GM18505 (cell line): ENCODE data around the gene CYP39A1.

ENCODE experiments used
- ATAC-seq: cut with Tn5 transposase; IDR thresholded peaks from one replicate; pipeline ENCODE4 v1.9.1; 2021; ENCODE audit not compliant: unreplicated experiment
- POLR2A ChIP-seq: IDR thresholded peaks from 4 replicates; pipeline ENCODE4 v1.6.1; 2011; ENCODE audit warnings: borderline replicate concordance; ENCODE audit not compliant: insufficient read depth, insufficient read length; ENCODE audit errors: extremely low read depth

Gene CYP39A1, protein sequence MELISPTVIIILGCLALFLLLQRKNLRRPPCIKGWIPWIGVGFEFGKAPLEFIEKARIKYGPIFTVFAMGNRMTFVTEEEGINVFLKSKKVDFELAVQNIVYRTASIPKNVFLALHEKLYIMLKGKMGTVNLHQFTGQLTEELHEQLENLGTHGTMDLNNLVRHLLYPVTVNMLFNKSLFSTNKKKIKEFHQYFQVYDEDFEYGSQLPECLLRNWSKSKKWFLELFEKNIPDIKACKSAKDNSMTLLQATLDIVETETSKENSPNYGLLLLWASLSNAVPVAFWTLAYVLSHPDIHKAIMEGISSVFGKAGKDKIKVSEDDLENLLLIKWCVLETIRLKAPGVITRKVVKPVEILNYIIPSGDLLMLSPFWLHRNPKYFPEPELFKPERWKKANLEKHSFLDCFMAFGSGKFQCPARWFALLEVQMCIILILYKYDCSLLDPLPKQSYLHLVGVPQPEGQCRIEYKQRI

DNA sequence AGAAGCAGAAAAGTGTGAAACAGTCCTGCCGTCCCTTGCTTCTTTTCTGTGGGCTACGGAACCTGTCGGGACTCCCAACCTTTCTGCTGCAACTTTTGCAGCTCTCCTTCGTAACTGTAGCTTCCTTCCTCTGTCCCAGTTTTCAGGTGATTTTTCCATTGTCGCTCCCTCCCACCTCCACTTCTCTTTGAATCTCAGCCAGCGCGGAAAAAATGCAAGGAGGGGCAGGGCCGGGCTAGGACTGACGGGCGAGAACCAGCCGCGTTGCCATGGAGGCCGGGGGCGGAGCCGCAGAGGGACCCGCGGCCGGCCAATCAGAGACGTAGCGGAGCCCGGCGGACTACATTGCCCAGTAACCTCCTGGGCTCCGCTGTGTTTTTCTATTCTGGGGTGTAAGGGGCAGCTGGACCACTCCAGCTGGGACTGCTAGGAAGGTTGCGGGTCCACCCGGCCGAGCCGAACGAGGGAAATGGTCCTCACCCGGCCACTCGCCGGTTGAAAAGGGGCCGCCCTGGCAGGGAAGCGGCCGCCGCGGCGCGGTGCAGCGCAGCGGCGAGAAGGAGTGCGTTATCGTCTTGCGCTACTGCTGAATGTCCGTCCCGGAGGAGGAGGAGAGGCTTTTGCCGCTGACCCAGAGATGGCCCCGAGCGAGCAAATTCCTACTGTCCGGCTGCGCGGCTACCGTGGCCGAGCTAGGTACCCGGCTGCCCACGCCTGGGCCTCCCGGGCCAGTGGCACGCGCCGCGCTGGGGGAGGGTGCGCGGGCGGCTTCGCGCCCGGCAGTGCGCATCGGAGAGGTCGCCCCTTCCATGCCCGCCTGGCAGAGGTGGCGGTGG, at the start of gene CYP39A1, which contains the start of gene SLC25A27:
Gene CYP39A1 (minus strand): TSS at position 216 of the 836 bp plus-strand sequence. CDS start 236 bp downstream, outside the sequence.
Gene SLC25A27 (plus strand): TSS at position 373 of the 836 bp plus-strand sequence. CDS start 218 bp downstream, at position 591.
- no peak for TF ChIP-seq POLR2A
- ATAC-seq = peak; percentile 100

DNA sequence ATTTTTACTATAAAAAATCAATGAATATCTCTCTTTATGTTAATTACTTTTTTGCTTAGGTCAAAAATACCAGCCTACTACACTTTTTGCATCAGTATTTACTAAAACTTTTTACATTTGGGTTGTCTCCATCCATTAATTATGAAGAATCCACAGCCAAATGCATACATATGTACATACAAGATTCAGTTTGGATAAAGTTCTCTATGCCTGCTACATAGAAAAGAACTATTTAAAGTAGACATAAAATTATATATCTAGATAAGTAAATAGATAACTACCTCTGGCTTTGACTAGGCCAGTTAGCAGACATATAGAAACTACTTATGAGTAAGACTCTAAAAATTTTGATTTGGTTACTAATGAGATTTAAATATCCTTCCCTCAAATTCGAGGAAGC, 47.4 kb upstream of the CYP39A1 start:
- no peak for TF ChIP-seq POLR2A
- no peak for ATAC-seq

DNA sequence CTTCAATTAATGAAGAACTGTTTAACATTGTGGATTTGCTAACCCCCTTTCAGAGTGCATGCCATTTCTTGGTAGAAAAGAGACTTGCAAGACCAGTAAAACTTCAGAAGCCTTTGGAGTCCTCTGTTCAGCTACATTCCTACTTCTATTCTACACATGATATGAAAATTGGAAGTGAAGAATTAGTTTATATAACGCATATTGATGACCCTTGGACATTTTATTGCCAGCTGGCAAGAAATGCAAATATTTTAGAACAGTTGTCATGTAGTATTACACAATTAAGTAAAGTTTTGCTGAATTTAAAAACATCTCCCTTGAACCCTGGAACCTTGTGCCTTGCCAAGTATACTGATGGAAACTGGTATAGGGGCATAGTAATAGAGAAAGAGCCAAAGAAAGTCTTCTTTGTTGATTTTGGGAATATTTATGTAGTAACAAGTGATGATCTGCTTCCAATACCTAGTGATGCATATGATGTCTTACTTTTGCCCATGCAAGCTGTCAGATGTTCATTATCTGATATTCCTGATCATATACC, 38.4 kb upstream of the CYP39A1 start:
- ATAC-seq = no peak
- no peak for TF ChIP-seq POLR2A

DNA sequence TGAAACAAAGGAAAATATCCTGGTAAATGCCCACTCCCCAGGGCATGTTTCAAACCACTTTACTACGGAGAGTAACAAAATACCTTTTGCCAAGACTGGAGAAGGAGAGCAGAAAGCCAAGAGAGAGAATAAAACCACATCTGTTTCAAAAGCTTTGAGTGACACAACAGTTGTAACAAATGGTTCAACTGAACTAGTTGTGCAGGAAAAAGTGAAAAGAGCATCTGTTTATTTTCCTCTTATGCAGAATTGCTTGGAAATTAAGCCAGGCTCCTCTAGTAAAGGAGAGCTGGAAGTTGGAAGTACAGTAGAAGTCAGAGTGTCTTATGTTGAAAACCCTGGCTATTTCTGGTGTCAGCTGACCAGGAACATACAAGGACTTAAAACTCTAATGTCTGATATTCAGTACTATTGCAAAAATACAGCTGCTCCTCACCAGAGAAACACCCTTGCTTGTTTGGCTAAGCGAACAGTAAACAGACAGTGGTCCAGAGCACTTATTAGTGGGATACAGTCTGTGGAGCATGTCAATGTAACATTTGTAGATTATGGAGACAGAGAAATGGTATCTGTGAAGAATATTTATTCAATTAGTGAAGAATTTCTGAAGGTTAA, 37.6 kb upstream of the CYP39A1 start:
- ATAC-seq = no peak
- TF ChIP-seq POLR2A = no peak

DNA sequence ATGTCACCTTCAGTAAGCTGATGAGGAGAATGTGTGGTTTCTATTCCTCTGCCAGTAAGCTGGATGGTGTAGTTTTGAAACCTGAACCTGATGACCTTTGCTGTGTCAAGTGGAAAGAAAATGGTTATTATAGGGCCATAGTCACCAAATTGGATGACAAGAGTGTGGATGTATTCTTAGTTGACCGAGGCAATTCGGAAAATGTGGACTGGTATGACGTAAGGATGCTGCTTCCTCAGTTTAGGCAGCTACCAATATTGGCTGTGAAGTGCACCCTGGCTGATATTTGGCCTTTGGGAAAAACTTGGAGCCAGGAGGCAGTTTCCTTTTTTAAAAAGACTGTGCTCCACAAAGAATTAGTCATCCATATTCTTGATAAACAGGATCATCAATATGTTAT, 37.0 kb upstream of the CYP39A1 start:
- TF ChIP-seq POLR2A = no peak
- no peak for ATAC-seq

DNA sequence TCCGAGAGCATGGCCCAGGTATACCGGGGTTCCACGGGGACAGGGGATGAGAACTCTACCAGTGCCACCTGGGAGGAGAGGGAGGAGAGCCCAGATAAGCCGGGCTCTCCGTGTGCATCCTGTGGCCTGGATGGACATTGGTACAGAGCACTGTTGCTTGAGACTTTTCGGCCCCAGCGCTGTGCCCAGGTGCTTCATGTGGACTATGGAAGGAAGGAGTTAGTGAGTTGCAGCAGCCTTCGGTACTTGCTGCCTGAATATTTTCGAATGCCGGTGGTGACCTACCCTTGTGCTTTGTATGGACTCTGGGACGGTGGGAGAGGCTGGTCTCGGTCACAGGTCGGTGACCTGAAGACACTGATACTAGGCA, 36.3 kb upstream of the CYP39A1 start:
- no peak for ATAC-seq

DNA sequence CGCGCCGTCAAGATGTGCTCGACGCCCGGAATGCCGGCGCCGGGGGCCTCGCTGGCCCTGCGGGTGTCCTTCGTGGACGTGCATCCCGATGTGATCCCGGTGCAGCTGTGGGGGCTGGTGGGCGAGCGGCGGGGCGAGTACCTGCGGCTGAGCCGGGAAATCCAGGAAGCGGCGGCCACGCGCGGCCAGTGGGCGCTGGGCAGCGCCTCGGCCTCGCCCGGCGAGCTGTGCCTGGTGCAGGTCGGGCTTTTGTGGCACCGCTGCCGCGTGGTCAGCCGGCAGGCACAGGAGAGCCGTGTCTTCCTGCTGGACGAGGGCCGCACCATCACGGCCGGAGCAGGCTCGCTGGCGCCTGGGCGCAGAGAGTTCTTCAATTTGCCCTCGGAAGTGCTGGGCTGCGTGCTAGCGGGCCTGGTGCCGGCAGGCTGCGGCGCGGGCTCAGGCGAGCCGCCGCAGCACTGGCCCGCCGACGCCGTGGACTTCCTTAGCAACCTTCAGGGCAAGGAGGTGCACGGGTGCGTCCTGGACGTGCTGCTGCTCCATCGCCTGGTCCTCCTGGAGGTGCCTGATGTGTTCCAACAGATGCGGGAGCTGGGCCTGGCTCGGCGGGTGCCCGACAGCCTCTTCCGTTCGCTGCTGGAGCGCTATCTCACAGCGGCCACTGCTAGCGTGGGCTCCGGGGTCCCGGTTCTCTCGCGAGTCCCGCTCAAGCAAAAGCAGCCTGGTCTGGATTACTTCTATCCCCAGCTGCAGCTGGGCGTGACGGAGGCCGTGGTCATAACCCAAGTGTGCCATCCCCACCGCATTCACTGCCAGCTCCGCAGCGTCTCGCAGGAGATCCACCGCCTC, 35.7 kb upstream of the CYP39A1 start:
- no peak for ATAC-seq
- no peak for TF ChIP-seq POLR2A

More for the DNA sequence above, 36.3 kb upstream of the CYP39A1 start:
- TF ChIP-seq POLR2A = no peak

DNA sequence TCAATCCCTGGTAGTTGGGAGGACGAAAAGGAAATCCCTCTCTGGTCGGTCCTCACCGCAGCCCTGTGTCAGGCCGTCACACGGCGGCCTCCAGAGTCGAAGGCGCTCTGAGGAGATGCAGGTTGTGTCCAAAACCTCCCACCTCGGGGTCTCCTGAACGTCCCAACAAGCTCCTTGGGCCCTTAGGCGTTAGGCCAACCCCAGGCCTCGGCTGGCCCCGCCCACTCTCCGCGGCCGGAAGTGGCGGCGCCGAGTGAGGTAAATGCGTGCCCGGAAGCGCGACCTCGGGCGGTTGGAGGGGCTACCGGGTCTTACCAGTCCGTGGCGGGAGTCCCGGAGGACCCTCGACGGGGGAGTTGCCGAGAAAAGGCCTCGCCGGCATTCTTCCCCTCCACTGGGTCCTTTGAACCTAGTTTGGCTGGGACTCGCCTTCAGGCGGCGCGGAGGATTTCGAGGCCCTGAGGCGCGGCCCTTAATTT, 35.0 kb upstream of the CYP39A1 start, which contains the start of gene TDRD6:
Gene TDRD6 (plus strand): TSS at position 267 of the 479 bp plus-strand sequence. CDS start 244 bp downstream, outside the sequence.
- no peak for TF ChIP-seq POLR2A

DNA sequence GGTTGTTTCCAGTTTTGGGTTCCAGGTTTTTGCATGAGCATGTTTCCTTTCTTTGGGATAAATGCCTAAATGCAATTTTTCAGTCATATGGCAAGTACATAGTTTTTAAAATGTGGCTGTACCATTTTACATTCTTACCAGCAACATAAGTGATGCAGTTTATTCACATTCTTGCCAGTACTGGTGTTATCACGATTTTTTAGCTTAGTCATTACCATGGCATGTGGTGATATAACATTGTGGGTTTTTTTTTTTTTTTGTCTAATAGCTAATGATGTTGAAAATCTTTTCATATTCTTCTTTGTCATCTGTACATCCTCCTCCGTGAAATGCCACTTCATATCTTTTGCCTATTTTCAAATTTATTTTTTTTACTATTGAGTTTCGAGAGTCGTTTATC, 32.2 kb upstream of the CYP39A1 start:
- ATAC-seq = no peak
- no peak for TF ChIP-seq POLR2A

More for the DNA sequence above, 35.0 kb upstream of the CYP39A1 start, which contains the start of gene TDRD6:
- no peak for ATAC-seq

DNA sequence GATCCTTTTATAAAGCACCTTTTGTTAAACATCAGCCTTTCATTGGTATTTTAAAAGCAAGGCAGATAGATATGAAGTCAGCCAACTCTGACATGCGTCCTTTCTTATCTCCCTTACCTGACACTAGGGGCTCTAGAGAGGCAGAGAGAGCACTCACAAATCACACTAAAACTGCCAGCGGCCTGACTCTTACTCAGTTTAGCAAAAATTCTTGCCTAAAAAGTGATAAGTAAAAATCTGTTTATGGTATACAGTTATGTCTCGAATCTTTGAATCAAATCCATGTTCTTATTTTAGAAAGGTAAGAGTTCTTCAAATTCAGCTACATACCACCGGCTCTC, 24.7 kb upstream of the CYP39A1 start:
- TF ChIP-seq POLR2A = no peak

DNA sequence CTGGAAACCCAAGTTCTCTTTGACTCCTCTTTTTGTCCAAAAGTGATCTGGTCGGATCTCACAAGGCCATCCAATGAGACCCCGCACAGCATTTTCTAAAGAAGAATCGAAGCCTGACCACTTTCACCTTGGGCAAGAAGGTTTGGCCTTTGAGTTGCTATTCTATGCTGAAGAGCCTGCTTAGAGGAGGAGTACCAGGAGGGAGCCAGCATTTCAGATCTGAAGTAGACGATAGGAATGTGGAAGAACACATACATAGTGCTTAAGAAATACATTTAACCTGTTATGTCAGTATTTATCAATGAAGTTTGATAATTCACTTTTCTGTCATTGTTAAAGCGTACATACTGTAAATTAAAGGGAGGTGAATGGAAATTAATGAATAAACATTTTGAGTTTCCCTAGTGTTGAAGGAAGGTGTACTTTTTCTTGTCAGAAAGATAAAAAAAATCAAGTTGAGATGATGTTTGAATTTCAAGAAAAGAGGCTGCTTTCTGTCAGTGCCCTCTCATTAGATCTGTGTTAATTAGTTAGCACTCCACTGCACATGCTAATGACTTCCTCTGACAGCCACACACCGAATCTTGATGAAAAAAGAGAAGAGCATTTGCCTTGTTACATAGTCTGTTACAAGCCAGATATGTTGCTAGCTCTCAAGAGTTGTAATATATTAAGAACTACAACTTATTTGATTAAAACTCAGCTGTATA, 24.1 kb upstream of the CYP39A1 start:
- no peak for TF ChIP-seq POLR2A
- no peak for ATAC-seq

More for the DNA sequence above, 24.7 kb upstream of the CYP39A1 start:
- no peak for ATAC-seq
